ENCODE measurements around the gene H3-3A. TPM values are rescaled to one million over a fixed set of nuclear protein-coding genes. Genes with fewer than 3 reads are reported as not detected.

H3-3A gene
- 549 and 558 TPM in 2 replicates for total RNA-seq

DNA sequence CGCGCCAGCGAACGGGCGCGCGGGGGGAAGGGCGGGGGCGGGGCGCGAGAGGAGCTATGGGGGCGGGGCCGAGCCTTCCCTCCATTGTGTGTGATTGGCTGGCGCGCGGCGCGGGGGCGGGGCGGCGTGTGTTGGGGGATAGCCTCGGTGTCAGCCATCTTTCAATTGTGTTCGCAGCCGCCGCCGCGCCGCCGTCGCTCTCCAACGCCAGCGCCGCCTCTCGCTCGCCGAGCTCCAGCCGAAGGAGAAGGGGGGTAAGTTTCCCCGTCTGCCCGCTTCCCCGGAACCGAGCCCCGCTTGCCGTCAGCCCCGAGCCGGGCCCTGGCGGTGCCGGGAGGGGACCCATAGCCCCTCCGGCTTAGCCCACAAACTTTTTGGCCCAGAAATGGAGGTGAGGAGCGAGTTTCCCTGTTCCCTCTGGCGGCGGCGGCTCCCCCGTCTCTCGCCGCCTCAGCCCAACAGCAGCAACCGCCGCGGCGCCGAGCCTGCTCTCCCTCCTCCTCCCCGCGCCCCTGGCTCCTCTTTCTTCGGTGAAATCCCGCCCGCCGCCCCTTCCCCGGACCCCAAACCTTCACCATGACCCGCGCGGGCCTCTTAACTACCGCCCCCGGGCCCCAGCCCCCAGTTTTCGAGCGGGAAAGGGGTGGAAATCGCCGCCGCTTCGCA is at the start of gene H3-3A:
H3-3A (plus strand) TSS at position 159 of the 666 bp plus-strand sequence. CDS start 1,636 bp downstream, outside the sequence.
- intact Hi-C loops (cut with micrococcal nuclease) = loop anchor here (1.0 to 10.0 kb wide), 11 partner anchors 21 to 642 kb away; partner anchors contain the start of genes ACBD3, LBR, PYCR2 and SDE2

DNA sequence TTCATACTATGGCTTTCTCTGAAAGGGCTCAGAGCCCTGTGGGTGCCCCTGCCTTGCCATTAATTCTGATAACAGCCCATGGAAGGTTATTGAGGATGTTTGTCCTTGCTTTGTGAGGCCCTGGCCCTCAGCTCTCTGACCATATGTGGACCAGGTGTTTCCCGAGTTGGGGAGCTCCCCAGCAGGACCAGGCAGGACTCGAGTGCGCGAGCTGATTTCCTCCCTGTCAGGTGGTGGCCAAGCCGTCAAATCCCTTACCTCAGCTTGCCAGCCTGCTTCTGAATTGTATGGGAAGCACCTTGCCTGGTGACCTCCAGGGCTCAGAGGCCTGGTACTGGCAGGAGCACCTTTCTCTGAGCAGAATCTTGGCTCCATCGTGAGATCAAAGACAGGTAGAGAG is 45.4 kb upstream of the H3-3A start:
- intact Hi-C loops (cut with micrococcal nuclease) = no loop called here

DNA sequence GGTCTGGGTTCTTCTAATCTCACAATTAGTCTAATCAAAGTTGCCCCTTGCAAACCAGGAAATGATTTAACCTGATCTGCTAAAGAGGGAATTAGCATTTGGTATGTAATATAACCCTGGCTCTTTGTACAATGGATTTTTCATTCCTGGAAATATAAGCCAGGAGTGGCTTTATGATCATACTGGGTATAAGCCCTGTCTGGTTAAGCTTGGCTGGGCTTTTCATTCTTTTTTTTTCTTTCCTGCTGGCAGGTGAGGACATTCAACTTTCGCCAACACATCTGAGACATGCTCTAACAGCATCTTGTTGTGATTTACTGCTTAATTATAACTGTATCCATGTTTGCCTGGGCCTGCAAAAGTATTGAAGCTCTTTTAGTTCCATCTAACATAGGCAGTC is 42.9 kb upstream of the H3-3A start:
- intact Hi-C loops (cut with micrococcal nuclease) = no loop called here

DNA sequence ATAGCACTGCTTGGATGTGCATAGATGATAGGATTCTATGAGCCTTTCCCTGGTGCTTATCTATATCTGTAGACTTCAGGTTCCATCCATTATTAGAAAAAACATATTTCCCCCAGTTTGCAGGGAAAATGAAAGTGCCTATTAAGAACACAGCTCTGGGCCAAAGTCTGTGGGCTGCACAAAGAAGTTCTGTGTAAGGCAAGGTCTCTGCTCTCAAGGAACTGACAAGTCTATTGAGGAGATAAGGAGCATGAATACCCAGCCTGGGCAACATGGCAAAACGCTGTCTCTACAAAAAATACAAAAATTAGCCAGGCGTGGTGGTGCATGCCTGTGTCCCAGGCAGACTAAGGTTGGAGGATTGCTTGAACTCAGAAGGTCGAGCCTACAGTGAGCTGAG is 41.1 kb upstream of the H3-3A start:
- intact Hi-C loops (cut with micrococcal nuclease) = no loop called here

DNA sequence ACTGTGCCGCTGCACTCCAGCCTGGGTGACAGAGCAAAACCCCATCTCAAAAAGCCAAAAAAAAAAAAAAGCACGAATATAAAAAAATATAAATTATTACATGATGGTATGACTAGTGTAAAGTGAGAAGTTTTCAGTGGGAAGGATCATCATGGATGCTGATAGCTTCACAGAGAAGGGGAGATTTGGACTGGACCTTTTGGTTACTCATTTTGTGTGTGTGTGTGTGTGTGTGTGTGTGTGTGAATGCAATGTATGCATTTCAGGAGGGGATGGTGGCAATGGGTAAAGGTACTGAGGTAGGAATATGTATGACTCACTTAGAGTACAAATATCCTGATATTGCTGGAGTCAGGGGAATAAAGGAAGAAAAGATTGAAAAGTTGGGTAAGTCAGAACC is 40.7 kb upstream of the H3-3A start:
- intact Hi-C loops (cut with micrococcal nuclease) = no loop called here

DNA sequence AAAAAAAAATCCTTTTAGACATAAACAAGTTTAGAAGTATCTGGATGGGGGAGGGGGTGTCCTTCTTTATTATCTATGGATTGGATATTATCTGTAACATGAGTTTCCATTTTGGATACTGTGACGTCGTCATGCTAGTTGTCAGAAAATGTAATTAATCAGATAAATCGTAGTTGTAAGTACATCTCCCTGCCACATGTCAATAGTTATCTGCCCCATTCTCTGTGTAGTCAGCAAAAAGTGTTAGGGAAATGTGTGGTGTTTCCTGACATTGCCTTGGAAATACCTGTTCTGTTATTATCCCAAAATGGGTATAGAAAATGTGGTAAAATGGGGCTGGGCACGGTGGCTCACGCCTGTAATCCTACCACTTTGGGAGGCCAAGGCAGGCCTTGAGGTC is 38.8 kb upstream of the H3-3A start:
- intact Hi-C loops (cut with micrococcal nuclease) = no loop called here

DNA sequence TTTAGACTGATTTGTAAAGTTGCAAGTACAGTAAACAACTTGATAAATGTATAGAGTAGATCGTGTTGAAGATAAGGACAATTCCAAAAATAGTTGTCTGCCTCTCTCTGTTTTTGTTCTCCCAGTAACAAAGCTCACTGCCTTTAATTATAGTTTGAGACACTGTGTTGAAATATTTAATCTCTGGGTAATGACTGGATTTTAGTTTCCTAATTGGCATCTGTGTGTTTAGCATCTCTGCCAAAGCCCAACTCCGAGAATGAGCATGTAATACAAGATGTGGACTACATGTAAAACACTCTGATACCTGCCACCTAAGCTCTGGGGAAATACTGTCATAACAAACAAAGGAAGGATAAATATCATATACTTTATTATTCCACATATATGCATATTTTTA is 35.7 kb upstream of the H3-3A start:
- intact Hi-C loops (cut with micrococcal nuclease) = no loop called here

DNA sequence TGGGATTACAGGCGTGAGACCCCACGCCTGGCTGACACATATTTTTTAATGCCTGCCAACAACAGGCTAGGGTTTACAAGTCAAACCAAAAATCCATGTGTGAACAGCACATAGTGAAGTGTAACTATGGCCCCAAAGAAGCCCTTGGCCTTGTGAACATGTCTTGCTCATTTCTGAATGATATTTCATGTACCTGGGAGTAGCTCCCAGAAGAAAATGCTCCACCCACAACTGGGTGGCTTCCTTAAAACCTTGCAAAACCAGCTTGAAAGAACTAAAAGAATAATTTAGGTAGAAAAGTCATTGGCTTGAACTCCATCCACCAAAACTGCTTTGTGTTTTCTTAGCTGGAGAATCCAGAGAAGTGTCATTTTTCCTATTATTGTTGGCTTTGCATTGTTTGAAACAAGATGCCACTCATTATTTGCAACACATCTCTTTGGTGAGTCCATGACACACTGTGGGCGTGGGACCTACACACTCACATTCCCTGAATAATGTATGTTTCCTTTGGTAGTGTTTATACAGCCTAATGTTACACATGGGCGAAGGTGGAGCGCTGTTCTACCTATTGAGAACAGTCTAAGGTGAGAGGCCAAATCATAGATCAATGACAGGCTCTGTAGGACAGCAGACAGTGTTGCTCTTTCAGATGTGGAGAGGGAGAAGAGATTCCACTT is 34.8 kb upstream of the H3-3A start:
- intact Hi-C loops (cut with micrococcal nuclease) = no loop called here

DNA sequence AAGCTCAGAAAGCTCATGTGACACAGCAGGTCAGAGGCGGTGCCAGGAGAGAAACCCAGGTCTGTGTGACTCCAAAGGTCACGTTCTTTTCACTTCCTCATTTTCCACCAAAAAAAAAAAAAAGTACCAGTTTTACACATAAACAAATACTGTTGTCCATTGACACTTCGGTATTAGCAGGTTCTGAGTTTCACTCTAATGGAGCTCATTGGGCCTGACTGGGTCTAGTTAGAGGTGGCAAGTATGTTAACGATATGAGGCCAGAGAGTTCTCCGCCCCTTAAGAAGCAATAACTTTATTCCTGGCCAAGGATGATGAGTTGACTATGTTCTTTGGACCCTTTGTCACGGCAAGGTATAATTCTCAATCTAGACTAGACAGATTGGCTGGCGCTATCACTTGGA is 33.4 kb upstream of the H3-3A start:
- intact Hi-C loops (cut with micrococcal nuclease) = no loop called here

DNA sequence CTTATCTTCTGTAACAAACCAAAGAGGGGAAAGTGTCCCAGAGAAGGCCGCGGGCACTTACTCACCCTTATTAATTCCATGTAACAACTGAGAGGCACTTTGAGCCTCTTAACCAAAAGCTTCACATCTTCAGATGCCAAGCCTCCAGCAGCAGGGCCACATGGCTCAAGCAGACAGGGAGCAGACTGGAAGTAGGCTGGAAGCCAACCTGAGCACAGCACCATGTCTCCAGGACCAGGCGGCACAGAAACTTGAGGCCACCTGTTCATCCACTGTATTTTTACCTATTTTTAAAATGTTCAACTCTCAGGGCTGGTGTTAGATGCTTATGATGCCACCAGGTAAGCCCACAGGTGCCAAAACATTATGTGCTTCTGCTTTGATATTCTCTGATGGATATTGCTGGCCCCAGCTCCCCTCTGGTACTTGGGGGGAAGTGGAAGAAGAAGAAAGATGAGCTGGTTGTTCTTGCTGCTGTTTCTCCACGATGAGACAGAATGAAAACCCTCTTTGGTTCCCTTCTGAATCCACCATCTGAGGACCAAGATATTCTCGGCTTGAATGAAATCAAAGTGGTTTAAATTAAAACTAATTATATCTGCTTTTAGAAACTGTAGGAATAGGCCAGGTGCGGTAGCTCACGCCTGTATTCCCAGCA is 32.8 kb upstream of the H3-3A start:
- intact Hi-C loops (cut with micrococcal nuclease) = no loop called here

DNA sequence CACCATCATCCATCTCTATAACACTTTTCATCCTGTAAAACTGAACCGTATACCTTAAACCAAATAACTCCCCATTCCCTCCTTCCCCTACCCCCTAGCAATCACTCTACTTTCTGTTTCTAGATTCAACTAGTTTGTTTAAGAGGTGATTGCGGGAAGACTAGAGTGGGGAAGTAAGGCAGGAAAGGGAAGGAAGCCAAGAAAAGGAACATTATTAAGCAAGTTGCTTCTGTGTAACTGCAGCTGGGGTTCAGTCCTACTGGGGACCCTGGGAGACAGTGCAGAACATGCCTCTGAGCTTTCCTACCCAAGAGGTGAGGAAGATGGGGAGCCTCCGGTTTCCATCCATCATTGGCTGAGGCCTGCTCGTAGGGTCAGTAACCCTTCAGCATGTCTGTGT is 28.9 kb upstream of the H3-3A start:
- intact Hi-C loops (cut with micrococcal nuclease) = no loop called here

DNA sequence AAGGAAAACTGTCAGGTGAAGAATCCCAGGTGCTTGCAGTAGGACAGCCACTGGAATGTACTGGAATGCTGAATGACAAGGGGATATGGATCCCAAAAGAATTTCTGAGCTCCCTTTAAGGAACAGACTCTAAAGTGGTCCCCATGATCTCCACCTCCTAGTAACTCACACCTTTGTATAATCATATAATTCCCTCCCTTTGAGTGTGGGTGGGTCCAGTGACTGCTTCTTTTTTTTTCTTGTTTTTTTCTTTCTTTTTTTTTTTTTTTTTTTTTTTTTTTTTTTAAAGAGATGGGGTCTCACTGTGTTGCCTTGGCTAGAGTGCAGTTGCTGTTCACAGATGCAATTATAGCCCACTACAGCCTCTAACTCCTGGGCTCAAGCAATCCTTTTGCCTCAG is 28.5 kb upstream of the H3-3A start:
- intact Hi-C loops (cut with micrococcal nuclease) = no loop called here

DNA sequence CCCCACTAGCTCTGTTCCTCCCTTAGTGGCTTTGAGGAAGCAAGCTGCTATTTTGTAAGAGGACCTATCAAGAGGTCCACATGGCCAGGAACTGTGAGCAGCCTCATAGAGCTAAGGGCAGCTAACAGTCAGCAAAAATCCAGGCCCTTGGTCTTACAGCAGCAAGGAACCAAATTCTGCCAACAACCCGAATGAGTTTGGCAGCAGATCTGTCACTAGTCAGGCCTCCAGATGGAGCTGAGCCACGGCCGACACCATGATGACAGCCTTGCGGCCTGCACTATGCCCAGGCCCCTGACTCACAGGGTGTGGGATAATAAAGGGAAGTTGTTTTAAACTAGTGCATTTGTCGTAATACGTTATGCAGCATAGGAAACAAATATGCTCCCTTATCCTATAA is 28.0 kb upstream of the H3-3A start:
- intact Hi-C loops (cut with micrococcal nuclease) = no loop called here

DNA sequence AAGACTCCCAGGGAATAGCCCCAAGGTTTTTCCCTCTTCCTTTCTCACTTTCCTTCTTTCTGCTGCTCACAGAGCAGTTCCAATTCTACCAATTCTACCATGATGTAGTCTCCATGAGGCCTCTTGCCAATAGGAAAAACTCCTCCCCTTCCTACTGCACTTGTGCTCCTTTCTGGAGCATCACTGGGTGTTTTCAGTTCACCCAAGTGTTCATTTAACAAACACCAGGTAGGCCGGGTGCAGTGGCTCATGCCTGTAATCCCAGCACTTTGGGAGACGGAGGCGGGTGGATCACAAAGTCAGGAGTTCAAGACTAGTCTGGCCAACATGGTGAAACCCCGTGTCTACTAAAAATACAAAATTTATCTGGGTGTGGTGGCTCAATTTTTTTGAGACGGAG is 26.6 kb upstream of the H3-3A start:
- intact Hi-C loops (cut with micrococcal nuclease) = no loop called here

DNA sequence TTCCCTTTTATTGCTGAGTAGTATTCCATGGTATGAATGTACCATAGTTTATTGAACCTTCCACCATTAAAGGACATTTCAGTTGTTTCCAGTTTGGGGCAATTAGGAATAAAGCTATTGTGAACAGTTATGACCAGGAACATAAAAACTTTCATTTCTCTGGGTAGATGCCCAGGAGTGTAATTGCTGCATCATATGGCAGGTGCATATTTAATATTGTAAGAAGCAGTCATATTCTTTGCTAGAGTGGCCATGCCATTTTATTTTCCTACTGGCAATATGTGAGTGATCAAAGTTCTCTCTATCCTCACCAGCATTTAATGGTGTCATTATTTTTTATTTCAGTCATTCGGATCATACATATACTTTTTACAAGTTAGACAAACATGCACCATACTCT is 23.9 kb upstream of the H3-3A start:
- intact Hi-C loops (cut with micrococcal nuclease) = no loop called here

DNA sequence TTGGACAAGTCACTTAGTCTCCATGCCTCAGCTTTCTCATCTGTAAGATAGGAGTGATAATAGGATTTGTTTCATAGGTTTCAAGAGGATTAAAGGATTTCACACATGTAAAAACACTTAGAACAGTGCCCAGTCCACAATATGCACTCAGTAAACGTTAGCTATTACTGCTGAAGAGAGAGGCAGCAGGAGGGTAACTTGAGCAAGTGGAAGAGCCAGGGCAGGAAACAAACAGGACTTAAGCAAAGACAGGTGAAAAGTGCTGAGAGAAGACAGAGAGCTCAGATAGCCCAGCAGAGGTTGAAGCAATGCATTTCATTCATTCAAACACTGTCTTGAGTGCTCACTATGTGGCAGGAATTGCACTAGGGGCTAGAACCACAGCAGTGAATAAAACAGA is 21.1 kb upstream of the H3-3A start:
- intact Hi-C loops (cut with micrococcal nuclease) = no loop called here

DNA sequence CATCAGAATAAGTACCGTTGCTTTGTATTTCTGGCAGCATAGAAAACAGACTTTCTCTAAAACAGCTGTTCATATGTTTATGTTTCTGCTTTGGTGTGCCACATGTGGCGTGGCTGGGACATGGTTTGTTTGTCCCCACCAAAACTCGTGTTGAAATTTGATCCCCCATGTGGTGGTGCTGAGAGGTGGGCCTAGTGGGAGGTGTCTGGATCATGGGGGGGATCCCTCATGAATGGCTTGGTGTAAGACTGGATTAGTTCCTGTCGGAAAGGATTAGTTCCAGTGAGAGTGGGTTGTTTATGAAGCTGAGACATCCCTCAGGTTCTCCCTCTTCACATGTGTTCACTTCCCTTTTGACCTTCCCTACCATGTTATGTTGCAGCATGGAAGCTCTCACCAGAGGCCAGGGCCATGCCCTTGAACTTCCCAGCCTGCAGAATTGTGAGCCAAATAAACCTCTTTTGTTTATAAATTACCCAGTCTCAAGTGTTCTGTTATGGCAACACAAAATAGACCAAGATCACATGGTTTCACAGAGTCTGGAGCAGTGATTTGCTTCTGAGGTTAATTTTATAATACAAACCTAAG is 17.9 kb upstream of the H3-3A start:
- intact Hi-C loops (cut with micrococcal nuclease) = no loop called here

DNA sequence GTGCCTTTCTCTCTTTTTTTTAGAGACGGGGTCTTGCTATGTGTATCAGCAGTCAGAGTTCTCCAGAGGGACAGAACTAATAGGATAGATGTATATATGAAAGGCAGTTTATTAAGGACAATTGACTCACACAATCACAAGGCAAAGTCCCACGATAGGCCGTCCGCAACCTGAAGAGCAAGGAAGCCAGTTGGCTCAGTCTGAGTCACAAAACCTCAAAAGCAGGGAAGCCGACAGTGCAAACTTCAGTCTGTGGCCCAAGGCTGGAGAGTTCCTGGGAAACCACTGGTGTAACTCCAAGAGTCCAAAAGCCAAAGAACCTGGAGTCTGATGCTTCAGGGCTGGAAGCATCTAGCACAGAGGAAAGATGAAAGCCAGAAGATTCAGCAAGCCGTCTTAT is 16.3 kb upstream of the H3-3A start:
- intact Hi-C loops (cut with micrococcal nuclease) = no loop called here

DNA sequence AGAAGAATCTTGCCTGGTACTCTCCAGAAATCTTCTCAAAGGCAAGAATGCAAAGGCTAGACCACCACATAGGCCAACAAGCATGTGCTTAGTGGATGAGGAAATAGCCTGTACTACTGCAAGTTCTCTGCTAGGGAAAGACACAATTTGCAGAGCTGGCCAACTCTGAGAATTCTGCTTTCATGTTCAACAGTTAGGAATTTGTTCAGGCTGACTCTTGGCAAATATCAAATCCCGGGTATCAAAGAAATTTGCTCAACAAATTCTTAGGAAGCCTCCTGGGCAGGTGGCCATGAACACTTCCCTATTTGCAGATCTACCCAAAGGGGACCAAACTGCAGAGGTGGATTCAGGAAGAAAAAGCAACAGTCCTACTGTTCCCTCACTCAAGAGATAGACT is 15.0 kb upstream of the H3-3A start:
- intact Hi-C loops (cut with micrococcal nuclease) = no loop called here

DNA sequence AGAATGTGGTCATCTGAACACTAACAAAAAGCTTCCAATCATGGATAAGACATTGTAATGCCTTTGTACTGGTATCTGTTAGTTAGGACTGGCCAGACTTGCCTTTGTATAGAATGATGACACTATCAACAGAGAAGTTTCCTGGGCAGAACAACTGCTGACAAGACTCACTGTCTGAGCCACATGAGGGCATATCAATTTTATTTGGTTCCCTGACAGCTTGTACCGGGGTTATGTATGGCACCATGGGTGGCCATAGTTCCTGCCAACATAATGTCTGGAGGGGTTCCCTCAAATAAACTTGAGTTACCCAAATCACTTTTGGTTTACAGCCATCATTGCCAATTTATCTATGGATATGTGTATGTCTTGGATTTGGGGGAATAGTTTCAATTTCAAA is 13.6 kb upstream of the H3-3A start:
- intact Hi-C loops (cut with micrococcal nuclease) = no loop called here

DNA sequence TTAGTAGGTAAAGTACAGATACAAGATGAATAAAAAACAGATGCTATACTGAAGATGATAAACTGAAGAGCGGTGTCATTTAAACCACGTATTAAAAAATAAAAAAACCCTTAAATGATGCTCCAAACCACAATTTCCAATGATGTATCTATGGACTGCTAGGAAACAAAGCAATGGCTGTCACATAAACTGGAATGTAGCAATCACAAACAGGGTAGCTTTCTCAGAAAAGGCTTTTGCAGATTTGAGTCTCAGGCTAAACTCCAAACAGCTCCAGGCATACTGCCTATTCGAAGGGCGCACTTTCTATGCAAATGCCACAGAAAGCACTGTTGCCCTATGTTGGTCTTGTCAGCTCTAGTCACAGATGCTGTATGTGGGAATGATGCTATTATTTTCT is 12.4 kb upstream of the H3-3A start:
- intact Hi-C loops (cut with micrococcal nuclease) = no loop called here

DNA sequence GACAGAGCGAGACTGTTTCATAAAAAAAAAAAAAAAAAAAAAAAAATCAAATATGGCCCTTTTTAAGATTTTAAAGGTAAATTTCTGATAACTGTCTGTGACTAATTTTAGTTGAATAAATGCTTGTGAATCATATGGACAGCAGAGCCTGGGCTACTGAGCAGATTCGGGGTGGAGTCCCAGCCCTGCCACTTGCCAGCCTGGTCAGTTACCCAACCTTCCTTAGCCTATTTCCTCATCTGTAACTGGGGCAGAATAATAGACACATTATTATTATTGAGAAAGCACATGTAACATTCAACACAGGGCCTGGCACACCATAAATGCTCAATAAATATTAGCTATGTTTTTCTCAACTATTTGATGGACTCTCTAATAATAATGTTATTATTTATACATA is 11.2 kb upstream of the H3-3A start:
- intact Hi-C loops (cut with micrococcal nuclease) = no loop called here
